Large intestine (tissue), 12 donors: ENCODE results near the gene HEPHL1. TPM values are rescaled to one million over a fixed set of nuclear protein-coding genes. Genes with fewer than 3 reads are reported as not detected.
"Not testable (repeated sequence)": the region's sequence is repeated elsewhere in the genome, so short reads cannot be mapped to it uniquely, and the experiment has no call there.

Experiments
- DNase-seq, 2 donors: peaks; one replicate each; pipeline versions ENCODE4 v3.0.0 to v3.0.0-alpha.2; 2013
- H3K27ac ChIP-seq: one replicate; pipeline ENCODE4 v1.5.1; 2013; ENCODE audit warnings: low read length
- H3K27me3 ChIP-seq: 2 replicates; pipeline ENCODE4 v1.6.1; 2013; ENCODE audit warnings: low read length; ENCODE audit not compliant: control insufficient read depth, insufficient read depth
- H3K36me3 ChIP-seq: 2 replicates; pipeline ENCODE4 v1.6.1; 2013; ENCODE audit warnings: low read length; ENCODE audit not compliant: control insufficient read depth, insufficient read depth
- H3K4me1 ChIP-seq: one replicate; pipeline ENCODE4 v1.6.1; 2013; ENCODE audit warnings: low read length; ENCODE audit not compliant: control insufficient read depth, insufficient read depth
- H3K4me3 ChIP-seq: one replicate; pipeline ENCODE4 v1.5.1; 2013; ENCODE audit warnings: low read length
- H3K9me3 ChIP-seq: one replicate; pipeline ENCODE4 v1.6.1; 2013; ENCODE audit warnings: mild to moderate bottlenecking, low read depth, low read length, moderate library complexity; ENCODE audit not compliant: control insufficient read depth
- WGBS: methylation state at CpG from one replicate; pipeline ENCODE4 v1.1.5; 2013; ENCODE audit warnings: low lambda C conversion rate; ENCODE audit not compliant: insufficient coverage; 5-methylcytosine and 5-hydroxymethylcytosine counted together
- long read RNA-seq, 11 donors: transcript quantifications; one replicate each; lab custom pipeline, GENCODE V29; 2026
- polyA plus RNA-seq: library from polyadenylated mRNA; unstranded; fragments of 120-200 nt; gene quantifications from one replicate; pipeline ENCODE4 v1.2.1, GENCODE V29; 2013

Gene HEPHL1
- 0.54 TPM for polyA plus RNA-seq
- long read RNA-seq, donor 1 = 0 reads
- long read RNA-seq, donor 2 = 0 reads
- long read RNA-seq, donor 3 = 0 reads
- long read RNA-seq, donor 4 = 0 reads
- long read RNA-seq, donor 5 = 0 reads
- long read RNA-seq, donor 6 = 0 reads
- long read RNA-seq, donor 7, partial matches to known transcripts = 8 of 8 reads
- long read RNA-seq, donor 7, other reads (novel, unspliced or antisense) = 0 of 8 reads
- long read RNA-seq, donor 8 = 0 reads
- long read RNA-seq, donor 9 = 0 reads
- long read RNA-seq, donor 10 = 0 reads
- long read RNA-seq, donor 11 = 0 reads

- Histone ChIP-seq H3K4me3 (no peak within 1 kb of the TSS), H3K4me1 (no peaks in the 10 kb centered on the region), H3K9me3 (no peaks in the 10 kb centered on the region), H3K36me3 (no peaks in the 10 kb centered on the region), H3K27ac (no peak within 1 kb of the TSS), H3K27me3 (no peaks in the 10 kb centered on the region)
- WGBS = no CpG with 5 or more reads among the region's 11 CpGs
- DNase-seq = no peak
Measured at GRCh38 chr11:94020777-94021481, at the start of gene HEPHL1. HEPHL1 (plus strand) TSS chr11:94021354; CDS start chr11:94021369, 15 bp downstream.

GRCh38 chr11:93972790-93973189 lies 48.4 kb upstream of the HEPHL1 start:
- H3K4me3 ChIP-seq = no peak overlapping the region
- H3K36me3 ChIP-seq = no peaks in the 10 kb centered on the region
- no peak for DNase-seq
- peaks cover 15% of the 10 kb centered on the region for H3K9me3 ChIP-seq
- H3K4me1 ChIP-seq = peaks cover 5% of the 10 kb centered on the region
- no peak overlapping the region for H3K27ac ChIP-seq
- no peaks in the 10 kb centered on the region for H3K27me3 ChIP-seq
- no CpG with 5 or more reads among the region's 2 CpGs for WGBS

- peaks cover 15% of the 10 kb centered on the region for H3K9me3 ChIP-seq
- DNase-seq = peak in 1 of 2 donors; percentile 9
- 42% methylated on average over 3 of the region's 7 CpGs for WGBS
- not testable (repeated sequence) for H3K27ac ChIP-seq, H3K4me3 ChIP-seq, H3K4me1 ChIP-seq, H3K27me3 ChIP-seq, H3K36me3 ChIP-seq
Measured at GRCh38 chr11:93973322-93974051, 47.7 kb upstream of the HEPHL1 start.

GRCh38 chr11:93974759-93975158 lies 46.4 kb upstream of the HEPHL1 start:
- Histone ChIP-seq H3K4me3 (no peak overlapping the region), H3K9me3 (peaks cover 15% of the 10 kb centered on the region), H3K36me3 (no peaks in the 10 kb centered on the region), H3K27me3 (no peaks in the 10 kb centered on the region), H3K27ac (no peak overlapping the region), H3K4me1 (peaks cover 5% of the 10 kb centered on the region)
- DNase-seq = no peak

GRCh38 chr11:93976577-93977254 lies 44.4 kb upstream of the HEPHL1 start:
- not testable (repeated sequence) for H3K27ac ChIP-seq, DNase-seq, H3K27me3 ChIP-seq, H3K36me3 ChIP-seq, H3K4me1 ChIP-seq, H3K4me3 ChIP-seq
- no CpG with 5 or more reads among the region's 3 CpGs for WGBS
- H3K9me3 ChIP-seq = peaks cover 15% of the 10 kb centered on the region

GRCh38 chr11:93983542-93984195 lies 37.5 kb upstream of the HEPHL1 start:
- no peak for DNase-seq
- Histone ChIP-seq H3K27ac (no peak overlapping the region), H3K36me3 (no peaks in the 10 kb centered on the region), H3K27me3 (no peaks in the 10 kb centered on the region), H3K4me3 (no peak overlapping the region), H3K9me3 (no peaks in the 10 kb centered on the region), H3K4me1 (no peaks in the 10 kb centered on the region)
- WGBS = 71% methylated on average over 1 of the region's 3 CpGs

- WGBS = no CpG with 5 or more reads among the region's 1 CpG
- no peak overlapping the region for H3K27ac ChIP-seq
- no peaks in the 10 kb centered on the region for H3K9me3 ChIP-seq
- DNase-seq = no peak
- H3K27me3 ChIP-seq = no peaks in the 10 kb centered on the region
- no peaks in the 10 kb centered on the region for H3K4me1 ChIP-seq
- no peak overlapping the region for H3K4me3 ChIP-seq
- no peaks in the 10 kb centered on the region for H3K36me3 ChIP-seq
Measured at GRCh38 chr11:93984196-93984567, 37.0 kb upstream of the HEPHL1 start.

- Histone ChIP-seq H3K27me3 (no peaks in the 10 kb centered on the region), H3K4me3 (no peak overlapping the region), H3K36me3 (no peaks in the 10 kb centered on the region), H3K4me1 (no peaks in the 10 kb centered on the region), H3K9me3 (no peaks in the 10 kb centered on the region), H3K27ac (no peak overlapping the region)
- DNase-seq = no peak
- 43% methylated on average over 2 of the region's 2 CpGs for WGBS
Measured at GRCh38 chr11:93984936-93985335, 36.2 kb upstream of the HEPHL1 start.

- WGBS = no CpG with 5 or more reads among the region's 3 CpGs
- Histone ChIP-seq H3K27me3 (no peaks in the 10 kb centered on the region), H3K9me3 (no peaks in the 10 kb centered on the region), H3K4me3 (no peak overlapping the region), H3K4me1 (no peaks in the 10 kb centered on the region), H3K27ac (no peak overlapping the region), H3K36me3 (no peaks in the 10 kb centered on the region)
- DNase-seq = no peak
Measured at GRCh38 chr11:93986716-93987115, 34.4 kb upstream of the HEPHL1 start.

- Histone ChIP-seq H3K36me3 (no peaks in the 10 kb centered on the region), H3K4me1 (no peaks in the 10 kb centered on the region), H3K27ac (no peak overlapping the region), H3K27me3 (no peaks in the 10 kb centered on the region), H3K9me3 (peaks cover 7% of the 10 kb centered on the region), H3K4me3 (no peak overlapping the region)
- 100% methylated on average over 1 of the region's 1 CpG for WGBS
- DNase-seq = no peak
Measured at GRCh38 chr11:93988455-93988854, 32.7 kb upstream of the HEPHL1 start.
